Measurements from ENCODE around the gene ITPK1. TPM values are rescaled to one million over a fixed set of nuclear protein-coding genes. Genes with fewer than 3 reads are reported as not detected.
"Not testable (repeated sequence)": the region's sequence is repeated elsewhere in the genome, so short reads cannot be mapped to it uniquely, and the experiment has no call there.

The ITPK1 gene
- total RNA-seq, 4 donors from 2014 or later: 37.5 to 47.5 (median 41.4) TPM

- no peak for DNase-seq (ENCODE audit: low spot score in 2 of 2)
- 80 to 87% methylated on average over 9 of the region's 9 CpGs for WGBS, 2 donors
- TF ChIP-seq POLR2A (IDR thresholded peaks at IDR 0.05) (no peak), CTCF (IDR thresholded peaks at IDR 0.05) (no peak)
- intact Hi-C loops (cut with DNase I; ENCODE audit: low total_unique reads): no loop called here
- H3K4me3 ChIP-seq (ENCODE audit: low read depth, poor library complexity, severe bottlenecking): no peak overlapping the region
Observed at GRCh38 chr14:93146119-93146518, 30.4 kb upstream of the ITPK1 start.

- 85 to 87% methylated on average over 13 of the region's 13 CpGs for WGBS, 2 donors
- H3K4me3 ChIP-seq (ENCODE audit: low read depth, poor library complexity, severe bottlenecking): no peak overlapping the region
- TF ChIP-seq CTCF (IDR thresholded peaks at IDR 0.05): no peak
- TF ChIP-seq POLR2A (IDR thresholded peaks at IDR 0.05): no peak
- no peak for DNase-seq (ENCODE audit: low spot score in 2 of 2)
- intact Hi-C loops (cut with DNase I; ENCODE audit: low total_unique reads): no loop called here
Observed at GRCh38 chr14:93142854-93143652, 27.3 kb upstream of the ITPK1 start.

- DNase-seq (ENCODE audit: low spot score in 2 of 2): no peak
- intact Hi-C loops (cut with DNase I; ENCODE audit: low total_unique reads): loop anchor here (5.0 kb wide), 1 partner anchor 186 kb away; no protein-coding TSS in a partner anchor
- 39 to 44% methylated on average over 16 to 17 of the region's 17 CpGs for WGBS, 2 donors
- no peak overlapping the region for H3K4me3 ChIP-seq (ENCODE audit: low read depth, poor library complexity, severe bottlenecking)
- TF ChIP-seq POLR2A (IDR thresholded peaks at IDR 0.05): no peak
- no peak for TF ChIP-seq CTCF (IDR thresholded peaks at IDR 0.05)
Observed at GRCh38 chr14:93137864-93138263, 22.1 kb upstream of the ITPK1 start.

- not testable (repeated sequence) for DNase-seq (ENCODE audit: low spot score in 2 of 2)
Observed at GRCh38 chr14:93136508-93136907, 20.8 kb upstream of the ITPK1 start.

GRCh38 chr14:93136009-93136408 is 20.3 kb upstream of the ITPK1 start:
- TF ChIP-seq POLR2A (IDR thresholded peaks at IDR 0.05) (no peak), CTCF (IDR thresholded peaks at IDR 0.05) (no peak)
- intact Hi-C loops (cut with DNase I; ENCODE audit: low total_unique reads): loop anchor here (5.0 kb wide), 1 partner anchor 184 kb away; no protein-coding TSS in a partner anchor
- no peak overlapping the region for H3K4me3 ChIP-seq (ENCODE audit: low read depth, poor library complexity, severe bottlenecking)
- 50 to 62% methylated on average over 8 of the region's 8 CpGs for WGBS, 2 donors
- no peak for DNase-seq (ENCODE audit: low spot score in 2 of 2)

More at GRCh38 chr14:93136508-93136907, 20.8 kb upstream of the ITPK1 start:
- WGBS, 2 donors: 88 to 92% methylated on average over 13 of the region's 13 CpGs
- not testable (repeated sequence) for H3K4me3 ChIP-seq (ENCODE audit: low read depth, poor library complexity, severe bottlenecking)
- intact Hi-C loops (cut with DNase I; ENCODE audit: low total_unique reads): loop anchor here (5.0 kb wide), 1 partner anchor 184 kb away; no protein-coding TSS in a partner anchor

GRCh38 chr14:93135399-93135798 is 19.7 kb upstream of the ITPK1 start:
- WGBS, 2 donors: 79 to 89% methylated on average over 5 of the region's 5 CpGs
- intact Hi-C loops (cut with DNase I; ENCODE audit: low total_unique reads): loop anchor here (5.0 kb wide), 1 partner anchor 183 kb away; no protein-coding TSS in a partner anchor
- no peak for TF ChIP-seq CTCF (IDR thresholded peaks at IDR 0.05)
- TF ChIP-seq POLR2A (IDR thresholded peaks at IDR 0.05): no peak
- no peak overlapping the region for H3K4me3 ChIP-seq (ENCODE audit: low read depth, poor library complexity, severe bottlenecking)
- no peak for DNase-seq (ENCODE audit: low spot score in 2 of 2)
